ENCODE results near the gene SLC1A2.

The SLC1A2 gene

DNA sequence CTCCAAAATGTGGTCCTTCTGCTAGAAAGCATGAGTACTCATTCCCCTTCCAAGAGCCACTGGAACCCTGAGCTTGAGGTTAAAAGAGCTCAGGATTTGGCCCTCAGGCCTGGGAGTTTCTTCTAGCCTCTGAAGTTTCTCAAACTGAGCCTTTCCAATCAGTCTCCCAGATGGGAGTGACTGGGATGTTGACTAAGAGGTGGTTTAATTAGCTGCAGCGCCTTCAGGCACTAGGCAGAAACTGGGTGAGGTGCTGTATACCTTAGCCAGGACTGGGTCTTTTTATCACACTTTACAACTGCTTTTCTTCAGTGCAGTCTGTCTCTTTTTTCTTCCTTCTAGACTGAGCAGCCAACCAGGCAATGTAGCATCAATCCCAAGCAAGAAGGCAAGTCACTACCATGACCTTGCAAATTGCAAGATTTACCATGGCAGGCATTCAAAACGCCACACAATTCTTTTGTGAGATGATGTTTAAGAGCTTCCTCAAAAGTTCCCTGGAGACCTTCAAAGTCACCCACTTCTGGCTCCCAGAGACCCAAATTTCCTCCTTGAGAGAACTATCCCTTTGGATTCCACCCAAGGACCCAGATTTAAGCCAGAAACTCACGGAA, 93.0 kb downstream of the SLC1A2 start:
- DNase-seq (ENCODE audit: low read depth in 2 of 2): no peak

DNA sequence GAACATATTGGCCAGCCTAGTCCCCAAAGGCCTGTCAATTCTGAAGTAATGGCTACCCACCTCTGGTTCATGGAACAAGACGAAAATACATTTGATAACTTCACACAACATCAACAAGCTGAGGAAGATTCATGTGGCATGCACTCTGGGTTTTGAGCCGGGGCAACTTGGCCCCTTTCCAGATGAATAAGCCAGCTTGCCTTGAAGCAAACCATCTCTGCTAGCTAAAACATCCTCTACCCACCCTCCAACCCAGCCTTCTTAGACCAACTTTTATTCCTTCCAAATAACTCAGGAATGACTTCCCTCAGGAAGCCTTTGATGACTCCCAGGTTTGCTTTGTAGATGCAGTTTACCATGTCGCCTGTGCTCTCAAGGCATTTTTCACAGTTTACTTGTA, 94.4 kb downstream of the SLC1A2 start:
- DNase-seq (ENCODE audit: low read depth in 2 of 2): no peak

DNA sequence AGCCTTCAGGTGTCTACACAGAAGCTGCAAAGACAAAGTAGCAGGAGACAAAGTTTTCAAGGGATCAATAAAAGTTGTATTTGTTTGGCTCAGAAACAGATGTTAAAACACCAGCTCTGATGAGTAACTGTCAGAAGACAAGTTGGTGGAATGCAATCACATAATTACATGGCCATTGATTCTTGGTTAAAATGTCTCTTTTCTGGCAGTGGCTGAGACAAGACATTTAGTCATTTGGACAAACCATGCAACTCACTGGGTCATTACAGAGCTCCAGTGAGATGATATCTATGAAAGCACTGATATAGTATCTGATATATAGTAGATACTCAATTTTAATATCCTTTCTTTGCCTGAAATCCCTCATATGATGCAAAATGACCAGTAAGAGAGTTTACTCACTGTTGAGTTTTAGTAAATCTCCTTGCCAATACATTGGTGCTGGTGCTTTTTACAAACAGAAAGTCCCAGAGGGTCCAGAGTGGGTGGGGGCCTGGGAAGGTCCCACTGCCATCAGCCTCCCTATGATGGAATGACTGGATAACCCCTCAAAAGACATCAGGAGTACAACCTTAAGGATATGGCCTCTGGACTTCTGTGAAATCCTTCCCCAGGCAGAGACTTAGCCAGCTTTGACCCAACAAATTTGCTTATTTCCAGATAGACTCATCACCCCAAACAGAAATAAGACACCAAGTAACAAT, 95.0 kb downstream of the SLC1A2 start:
- DNase-seq (ENCODE audit: low read depth in 2 of 2): no peak

DNA sequence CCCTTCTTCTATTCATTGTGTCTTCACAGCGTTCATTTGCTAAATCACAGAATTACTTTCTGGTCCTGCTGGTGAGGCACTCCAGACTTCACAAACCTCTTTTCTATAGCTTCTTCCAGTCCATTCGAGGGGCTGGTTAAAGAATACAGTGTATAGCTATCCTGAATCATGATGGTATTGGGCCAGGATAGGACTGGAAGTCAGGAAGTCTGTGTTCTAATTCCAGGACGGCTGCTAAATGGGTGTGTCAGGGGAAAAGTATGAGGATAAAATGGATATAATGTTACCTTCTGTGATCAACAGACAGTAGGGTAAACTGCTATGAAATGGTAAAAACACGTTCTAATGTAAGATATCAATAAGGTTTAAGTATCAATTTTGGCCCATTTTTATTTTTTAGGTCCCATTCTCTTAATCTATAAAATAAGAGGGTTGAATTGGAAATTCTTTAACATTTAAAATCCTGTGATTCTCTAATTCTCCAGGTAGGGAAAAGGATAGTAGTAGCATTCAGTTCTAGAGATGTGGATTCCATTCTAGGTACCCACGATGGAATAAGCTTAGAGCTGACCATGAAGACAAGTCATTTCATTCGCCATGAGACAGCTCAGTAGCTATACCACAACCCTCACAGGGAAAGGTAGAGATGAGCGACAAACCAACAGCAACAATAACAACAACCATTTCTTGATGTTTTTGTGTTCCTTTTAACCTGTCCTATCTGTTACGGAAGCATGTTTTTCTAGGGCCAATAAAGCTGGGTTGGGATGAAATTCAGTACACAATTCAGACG, 96.1 kb downstream of the SLC1A2 start:
- DNase-seq (ENCODE audit: low read depth in 2 of 2): no peak

DNA sequence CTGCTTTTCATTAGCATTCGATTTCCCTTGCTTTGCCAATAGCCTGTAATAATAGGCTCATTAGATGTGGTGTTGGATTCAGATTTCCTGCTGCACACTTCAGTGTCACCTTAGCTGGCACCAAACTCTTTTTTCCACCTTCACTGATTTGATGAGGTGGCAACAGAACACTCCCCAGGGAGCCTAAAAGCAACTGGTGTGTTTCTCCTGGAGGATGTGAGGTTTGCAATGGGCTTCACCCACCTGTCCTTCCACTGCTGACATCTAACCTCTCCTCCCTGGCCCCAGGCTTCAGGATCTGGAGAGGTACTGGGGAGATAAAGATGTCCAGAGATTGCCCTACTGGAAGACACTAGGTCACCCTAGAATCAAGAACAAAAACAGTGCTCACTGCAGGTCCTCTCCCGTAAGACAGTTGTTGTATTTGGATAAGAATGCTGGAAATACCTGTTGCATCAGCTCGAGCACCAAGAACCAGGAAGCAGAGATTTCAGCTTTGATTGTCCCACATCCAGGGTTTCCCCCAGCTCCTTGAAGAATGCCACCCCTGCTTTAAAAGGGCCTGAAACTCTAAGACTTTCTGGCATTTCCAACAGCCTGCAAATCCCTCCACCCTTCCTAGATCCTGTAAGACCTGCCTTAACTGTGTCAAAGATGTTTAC, 96.9 kb downstream of the SLC1A2 start:
- no peak for DNase-seq (ENCODE audit: low read depth in 2 of 2)

DNA sequence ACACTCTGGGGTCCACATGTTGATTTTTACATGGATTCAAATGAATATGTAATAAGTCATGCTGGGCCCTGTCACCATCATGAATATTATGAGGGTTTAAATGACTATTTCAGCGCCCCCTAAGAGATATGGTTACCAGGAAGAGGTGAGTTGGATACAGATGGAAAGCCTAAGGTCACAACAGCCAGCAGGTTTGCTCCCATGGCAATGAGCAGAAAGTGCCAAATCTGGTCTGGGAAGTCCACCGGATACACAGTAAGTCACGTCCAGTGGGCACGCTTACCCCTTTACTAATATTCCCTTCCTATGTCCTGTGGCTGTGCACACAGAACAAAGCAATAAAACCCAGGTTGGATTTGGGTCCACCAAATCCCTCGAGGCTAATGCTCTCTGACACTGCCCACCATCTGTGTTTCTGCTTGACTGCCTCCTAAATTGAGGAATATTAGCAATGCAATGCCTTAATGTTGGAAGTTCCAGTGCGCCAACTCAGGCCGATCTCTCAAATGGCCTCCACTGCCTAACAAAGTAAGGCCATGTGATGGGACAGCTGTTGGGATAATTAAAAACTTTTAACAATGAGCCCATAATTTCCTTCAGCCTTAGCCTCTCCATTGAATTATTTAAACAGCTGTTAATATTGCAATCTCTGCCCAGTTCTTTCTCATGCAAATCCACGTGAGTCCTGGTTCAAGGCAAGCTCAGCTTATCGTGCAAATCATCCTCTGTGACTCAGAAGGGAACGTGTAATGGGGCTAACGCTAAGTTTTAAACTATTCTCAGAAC, 97.6 kb downstream of the SLC1A2 start:
- no peak for DNase-seq (ENCODE audit: low read depth in 2 of 2)

DNA sequence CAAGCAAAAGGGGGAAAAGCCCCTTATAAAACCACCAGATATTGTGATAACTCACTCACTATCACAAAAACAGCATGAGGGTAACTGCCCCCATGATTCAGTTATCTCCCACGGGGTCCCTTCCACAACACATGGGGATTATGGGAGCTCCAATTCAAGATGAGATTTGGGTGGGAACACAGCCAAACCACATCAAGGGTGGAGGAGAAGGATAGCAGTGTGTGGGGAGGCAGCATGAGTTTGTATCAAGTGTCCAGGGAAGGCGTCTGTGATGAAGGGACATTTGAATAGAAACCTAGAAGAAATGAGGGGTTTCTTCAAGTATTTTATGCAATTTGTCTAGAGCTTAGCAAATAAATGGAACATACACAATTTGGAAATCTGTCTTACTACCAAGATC, 98.2 kb downstream of the SLC1A2 start:
- DNase-seq (ENCODE audit: low read depth in 2 of 2): no peak

DNA sequence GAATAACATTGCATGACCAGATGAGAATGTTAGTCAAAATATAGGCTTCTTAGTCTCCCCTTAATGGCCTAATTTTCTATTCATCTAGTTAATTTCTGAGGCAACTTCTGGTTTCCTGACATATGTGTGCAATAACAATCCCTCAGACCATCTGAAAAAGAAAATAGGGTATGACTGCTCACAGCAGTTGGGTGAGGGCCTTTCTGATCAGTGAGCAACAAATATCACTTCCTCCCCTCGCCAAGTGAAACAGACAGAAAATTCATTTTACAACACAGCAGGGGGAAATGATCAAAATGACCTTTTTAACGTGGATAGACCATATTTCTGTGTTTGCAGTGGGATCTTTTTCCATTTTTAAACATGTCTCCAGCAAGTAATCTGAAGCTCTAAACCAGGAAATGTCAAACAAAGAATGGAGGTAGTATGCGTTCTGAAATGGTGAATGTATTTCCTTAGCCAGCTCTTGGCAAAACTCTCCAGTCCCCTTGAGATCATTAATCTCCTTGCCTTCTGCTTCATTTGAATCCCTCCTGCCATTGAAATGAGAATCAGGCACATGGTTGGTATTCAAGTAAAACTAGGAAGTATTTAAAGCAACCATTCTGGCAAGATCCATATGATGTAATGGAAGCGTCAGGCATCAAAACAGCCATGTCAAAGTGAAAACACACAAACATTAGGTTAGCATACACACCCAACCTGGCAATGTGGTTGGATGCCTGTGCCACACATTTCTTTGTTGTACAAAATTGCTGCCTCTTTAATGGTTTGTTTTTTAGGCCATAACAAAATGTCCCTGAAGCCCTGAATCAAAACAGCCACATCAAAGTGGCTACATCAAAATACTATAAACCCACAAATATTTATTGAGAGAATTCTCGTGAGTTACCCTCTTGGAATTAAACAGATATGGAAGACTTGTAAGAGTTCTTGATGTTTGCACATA, 100.1 kb downstream of the SLC1A2 start:
- DNase-seq (ENCODE audit: low read depth in 2 of 2): no peak

DNA sequence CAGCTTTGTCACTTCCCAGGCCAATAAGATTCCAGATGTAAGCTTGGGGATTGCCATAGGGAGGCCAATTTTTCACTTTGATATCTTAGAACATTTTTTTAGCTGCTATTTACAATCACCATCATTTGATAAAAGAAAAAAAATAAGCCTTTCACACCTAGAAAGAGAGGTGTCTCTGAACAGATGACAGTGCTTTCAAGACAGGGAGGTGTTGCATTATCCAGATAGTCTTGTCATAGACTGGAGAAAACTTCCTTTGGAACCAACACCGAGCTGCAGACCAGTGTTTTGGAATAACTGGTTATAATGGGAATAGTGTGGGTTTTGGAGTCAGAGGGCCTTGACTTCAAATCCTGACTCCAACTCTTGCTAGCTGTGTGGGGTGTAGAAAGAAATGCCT, 101.0 kb downstream of the SLC1A2 start:
- DNase-seq (ENCODE audit: low read depth in 2 of 2): no peak

DNA sequence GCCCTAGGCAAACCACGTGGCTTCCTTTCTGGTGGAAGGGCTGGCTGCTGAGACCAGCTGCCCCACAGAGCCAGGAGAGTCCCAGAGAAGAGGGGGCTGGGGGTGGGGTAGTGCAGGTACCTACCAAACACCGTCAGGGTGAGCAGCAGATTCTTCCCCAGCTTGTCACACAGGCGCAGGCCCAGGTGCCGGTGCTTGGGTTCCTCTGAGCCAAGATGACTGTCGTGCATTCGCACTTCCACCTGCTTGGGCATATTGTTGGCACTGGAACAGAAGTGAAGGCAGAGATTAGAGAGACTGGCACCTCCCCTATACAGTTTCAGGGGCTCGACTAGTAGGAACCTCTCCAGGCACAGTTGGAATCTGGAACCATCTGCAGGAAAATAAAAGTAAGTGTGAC, 102.1 kb downstream of the SLC1A2 start:
- DNase-seq (ENCODE audit: low read depth in 2 of 2): no peak

DNA sequence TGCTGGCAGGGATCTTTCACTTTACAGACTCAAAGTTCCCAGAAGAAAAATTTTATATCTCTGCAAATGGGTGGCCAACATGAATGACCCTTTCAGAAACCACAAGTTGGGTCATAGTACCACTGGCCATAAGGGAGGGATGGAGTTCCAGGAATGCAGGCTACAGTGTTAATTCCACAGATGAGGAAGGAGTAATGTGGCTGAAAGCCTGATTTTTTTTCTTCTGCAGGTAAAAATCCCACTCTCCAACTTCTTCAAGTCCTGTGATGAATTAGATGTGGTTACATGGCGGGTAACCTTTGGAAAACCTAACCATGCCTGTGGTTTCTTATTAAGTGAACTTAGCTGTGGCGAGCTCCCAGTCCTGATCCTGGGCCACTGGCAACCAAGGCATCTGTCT, 103.2 kb downstream of the SLC1A2 start:
- DNase-seq (ENCODE audit: low read depth in 2 of 2): no peak

DNA sequence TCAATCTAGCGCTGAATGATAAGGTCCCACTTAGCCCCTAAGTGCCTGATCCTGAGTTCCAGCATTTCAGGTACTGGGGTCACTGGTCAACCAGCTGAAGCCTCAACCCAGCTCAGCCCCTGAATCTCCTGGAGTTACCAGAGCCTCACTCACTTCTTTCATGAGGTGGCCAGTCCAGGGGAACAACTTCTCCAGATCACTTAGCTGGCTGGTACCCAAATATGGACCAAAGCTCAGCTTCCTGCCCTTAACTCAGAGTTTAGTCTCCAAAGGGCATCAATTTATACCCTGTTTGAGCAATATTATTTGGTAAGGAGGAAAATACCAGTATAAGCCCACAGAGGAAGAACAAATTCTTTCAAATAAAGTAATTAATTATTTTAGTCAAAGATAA, 105.6 kb downstream of the SLC1A2 start:
- no peak for DNase-seq (ENCODE audit: low read depth in 2 of 2)

DNA sequence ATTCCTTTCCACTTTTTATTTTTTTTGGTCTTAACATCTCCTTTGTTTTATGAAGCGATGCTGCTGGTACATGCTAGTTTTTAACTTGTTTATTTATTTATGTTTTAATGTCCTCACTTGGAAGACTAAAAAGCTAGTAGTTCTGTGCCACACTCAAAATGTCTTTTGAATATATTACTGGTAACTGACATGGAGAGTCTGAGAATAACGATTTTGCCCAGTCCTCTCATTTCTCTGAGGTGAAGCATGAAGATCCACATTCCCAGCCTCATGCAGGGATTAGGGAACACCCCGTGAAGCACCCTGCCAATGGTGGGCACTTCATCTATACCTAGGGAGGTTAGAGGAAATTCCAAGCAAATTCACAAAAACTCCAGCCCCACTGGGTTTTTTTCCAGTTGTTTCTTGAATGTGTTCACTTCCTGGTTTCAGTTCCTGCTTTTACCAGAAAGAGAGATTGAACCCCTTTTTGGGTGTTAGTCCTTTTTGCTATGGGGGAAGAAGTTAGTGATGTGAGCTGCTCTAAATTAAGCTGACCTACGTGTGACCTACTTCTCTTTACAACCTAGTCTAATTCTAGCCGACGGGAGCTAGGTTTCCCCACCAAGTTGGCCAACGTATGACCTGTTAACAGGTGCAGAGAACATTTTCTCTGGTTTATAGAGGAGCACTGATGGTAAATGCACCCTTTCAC, 106.1 kb downstream of the SLC1A2 start:
- DNase-seq (ENCODE audit: low read depth in 2 of 2): no peak

DNA sequence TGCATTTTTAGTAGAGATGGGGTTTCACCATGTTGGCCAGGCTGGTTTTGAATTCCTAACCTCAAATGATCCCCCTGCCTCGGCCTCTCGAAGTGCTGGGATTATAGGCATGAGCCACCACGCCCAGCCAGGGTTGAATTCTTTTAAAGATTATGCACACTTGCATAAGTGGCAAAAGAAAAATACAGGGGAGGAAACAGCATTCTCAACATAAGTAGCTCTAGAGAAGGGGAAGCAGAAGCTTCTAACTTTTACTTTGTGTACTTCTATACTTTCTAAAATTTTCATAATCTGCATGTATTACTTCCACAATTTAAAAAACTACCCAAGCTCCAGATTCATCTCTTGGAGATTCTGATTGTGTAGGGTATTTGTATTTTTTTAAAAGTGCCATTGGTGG, 108.0 kb downstream of the SLC1A2 start:
- DNase-seq (ENCODE audit: low read depth in 2 of 2): no peak

DNA sequence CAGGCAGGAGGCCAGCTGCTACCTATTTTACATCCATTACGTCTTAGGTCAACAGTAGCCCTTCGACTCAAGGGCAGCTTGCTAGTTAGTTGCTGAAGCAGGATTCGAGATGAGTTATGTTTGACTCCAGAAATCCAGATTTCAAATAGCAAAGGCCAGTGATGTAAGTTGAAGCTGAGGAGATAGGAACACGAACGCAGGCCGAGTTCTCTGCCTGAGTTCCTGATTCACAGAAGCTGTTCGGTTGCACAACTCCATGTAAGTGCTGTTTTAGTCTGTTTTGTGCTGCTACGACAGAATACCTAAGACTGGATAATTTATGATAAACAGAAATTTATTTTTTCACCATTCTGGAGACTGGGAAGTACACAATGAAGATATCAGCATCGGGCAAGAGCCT, 111.2 kb downstream of the SLC1A2 start:
- no peak for DNase-seq (ENCODE audit: low read depth in 2 of 2)

DNA sequence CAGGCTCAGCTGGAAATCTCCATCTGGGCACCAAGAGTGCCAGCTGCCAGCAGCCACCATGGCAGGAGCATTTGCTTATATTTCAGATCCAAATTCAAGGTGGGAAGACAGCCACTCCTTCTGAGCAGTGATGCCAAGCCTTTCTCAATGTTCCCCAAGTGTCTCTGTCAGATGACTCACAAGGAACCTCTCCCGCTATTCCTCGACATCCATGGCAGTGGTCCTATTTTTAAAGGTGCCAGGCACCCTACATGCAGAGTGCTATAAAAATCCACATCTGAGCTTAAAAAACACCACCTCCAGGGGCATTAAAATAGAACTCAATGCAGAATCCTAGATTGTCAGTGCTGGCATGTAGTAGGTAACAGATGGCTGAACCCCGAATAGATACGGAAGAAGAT, 112.1 kb downstream of the SLC1A2 start:
- DNase-seq (ENCODE audit: low read depth in 2 of 2): no peak

DNA sequence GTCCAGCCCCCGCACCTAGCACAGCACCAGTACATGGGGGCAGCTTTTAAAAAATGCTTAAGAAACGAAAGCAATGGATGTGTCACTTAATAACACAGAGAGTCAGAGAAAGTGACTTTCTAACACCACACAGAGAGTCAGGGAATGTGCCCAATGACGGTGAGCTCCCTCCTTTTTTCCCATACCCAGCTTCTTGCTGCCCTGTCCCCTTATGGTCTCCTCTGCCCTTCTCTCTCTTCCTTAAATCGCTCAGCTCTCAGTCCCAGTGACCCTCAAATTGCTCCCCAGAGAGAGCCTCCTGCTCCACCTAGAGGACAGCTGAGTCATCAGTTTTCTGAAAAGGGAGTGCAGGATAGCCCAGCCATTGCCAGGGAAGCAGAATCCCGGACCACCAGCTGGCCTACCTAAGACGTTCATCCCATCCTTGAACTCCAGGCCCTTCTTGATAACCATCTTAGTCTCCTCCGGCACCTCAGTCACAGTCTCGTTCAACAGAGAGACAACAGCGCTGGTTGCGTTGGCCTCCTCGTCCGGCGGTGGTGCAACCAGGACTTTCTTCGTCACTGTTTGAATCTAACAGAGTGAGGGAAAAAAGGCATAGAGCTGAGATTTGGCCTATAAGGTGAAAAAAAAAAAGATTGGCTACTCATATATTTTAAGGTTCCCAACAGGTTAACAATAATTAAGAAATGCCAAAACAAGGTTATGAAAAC, 113.5 kb downstream of the SLC1A2 start:
- DNase-seq (ENCODE audit: low read depth in 2 of 2): peak in 1 of 2 donors; percentile 24

DNA sequence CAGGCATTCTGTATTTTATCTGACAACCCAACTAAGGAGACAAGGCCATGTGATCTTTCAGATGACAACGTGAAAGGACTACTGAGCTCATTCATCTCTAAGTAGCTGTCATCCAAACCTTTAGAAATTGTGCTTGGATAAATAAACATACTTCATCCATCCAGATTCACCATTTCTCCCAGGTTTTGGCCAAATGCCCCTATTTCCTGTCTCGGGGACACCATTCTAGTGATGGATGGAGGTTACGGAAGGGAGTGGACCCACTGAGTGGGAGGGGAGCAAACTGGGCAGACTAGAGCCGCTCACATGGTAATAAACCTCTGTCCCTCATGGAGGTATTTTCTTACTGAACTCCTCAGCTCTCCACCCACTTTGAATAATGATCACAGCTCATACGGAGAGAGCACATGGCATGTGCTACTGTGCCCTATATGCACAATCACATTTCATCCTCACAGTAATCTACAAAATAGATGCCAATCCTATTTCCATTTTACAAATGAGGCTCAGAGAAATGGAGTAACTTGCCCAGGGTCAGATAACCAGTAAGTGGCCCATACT, 114.4 kb downstream of the SLC1A2 start:
- DNase-seq (ENCODE audit: low read depth in 2 of 2): no peak

DNA sequence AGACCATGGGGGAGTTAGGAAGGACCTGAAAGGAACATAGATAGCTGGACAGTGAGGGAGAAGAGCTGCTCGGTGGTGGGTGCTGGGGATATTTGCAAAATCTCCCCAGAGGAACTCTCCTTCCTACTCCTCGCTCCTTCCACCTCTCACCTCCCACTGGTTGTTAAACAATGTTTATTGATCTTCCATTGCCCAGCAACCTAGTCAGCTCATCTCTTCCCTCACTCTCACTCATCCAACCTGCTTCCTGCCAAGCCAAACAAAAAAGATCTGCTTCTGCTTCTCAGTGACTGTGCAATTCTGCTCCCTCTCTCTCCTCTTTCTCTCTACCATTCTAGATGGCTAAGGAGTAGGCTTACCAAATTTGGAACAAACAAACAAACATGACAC, 115.0 kb downstream of the SLC1A2 start:
- DNase-seq (ENCODE audit: low read depth in 2 of 2): no peak
